OCI-LY3 (cell line): ENCODE results near the gene CCDC198.

Experiments
- EZH2phosphoT487 ChIP-seq: fragments of 200-600 bp; shearing (Covaris generic); IDR thresholded peaks from 2 replicates; pipeline ENCODE4 v1.6.1; 2018; ENCODE audit warnings: antibody characterized with exemption, mixed run types, low read depth
- TF ChIP-seq, protein P1 (sequence below): fragments of 200-600, 300-600 bp; sonication (generic); IDR thresholded peaks from 2 replicates; pipeline ENCODE4 v1.5.1; 2014; ENCODE audit warnings: antibody characterized with exemption, low read length, low read depth

DNA sequence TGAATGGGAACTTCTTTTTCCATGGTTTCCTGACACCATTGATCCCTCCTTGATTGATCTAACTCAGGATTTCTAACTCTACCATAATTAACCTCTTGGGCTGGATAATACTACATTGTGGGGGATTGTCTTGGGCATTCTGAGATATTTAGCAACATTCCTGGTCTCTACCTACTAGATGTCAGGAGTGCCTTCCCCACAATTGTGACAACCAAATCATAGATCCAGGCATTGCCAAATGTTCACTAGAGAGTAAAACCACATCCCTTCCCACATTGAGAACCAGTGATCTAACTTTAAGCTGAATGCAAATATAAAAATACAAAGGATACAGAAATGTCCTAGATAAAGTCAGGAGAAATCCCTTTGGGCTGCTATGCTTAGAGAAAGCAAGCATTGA is 36.9 kb upstream of the CCDC198 start:
- TF ChIP-seq, protein P1, sequence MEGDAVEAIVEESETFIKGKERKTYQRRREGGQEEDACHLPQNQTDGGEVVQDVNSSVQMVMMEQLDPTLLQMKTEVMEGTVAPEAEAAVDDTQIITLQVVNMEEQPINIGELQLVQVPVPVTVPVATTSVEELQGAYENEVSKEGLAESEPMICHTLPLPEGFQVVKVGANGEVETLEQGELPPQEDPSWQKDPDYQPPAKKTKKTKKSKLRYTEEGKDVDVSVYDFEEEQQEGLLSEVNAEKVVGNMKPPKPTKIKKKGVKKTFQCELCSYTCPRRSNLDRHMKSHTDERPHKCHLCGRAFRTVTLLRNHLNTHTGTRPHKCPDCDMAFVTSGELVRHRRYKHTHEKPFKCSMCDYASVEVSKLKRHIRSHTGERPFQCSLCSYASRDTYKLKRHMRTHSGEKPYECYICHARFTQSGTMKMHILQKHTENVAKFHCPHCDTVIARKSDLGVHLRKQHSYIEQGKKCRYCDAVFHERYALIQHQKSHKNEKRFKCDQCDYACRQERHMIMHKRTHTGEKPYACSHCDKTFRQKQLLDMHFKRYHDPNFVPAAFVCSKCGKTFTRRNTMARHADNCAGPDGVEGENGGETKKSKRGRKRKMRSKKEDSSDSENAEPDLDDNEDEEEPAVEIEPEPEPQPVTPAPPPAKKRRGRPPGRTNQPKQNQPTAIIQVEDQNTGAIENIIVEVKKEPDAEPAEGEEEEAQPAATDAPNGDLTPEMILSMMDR: no peak
- no peak for TF ChIP-seq EZH2phosphoT487
